ENCODE results near the gene PHKA1. TPM values are rescaled to one million over a fixed set of nuclear protein-coding genes. Genes with fewer than 3 reads are reported as not detected.

The PHKA1 gene
- total and polyA plus RNA-seq, 2 donors (not counting 3 experiments of a cell fraction or from before 2014, with no cell fraction given), result 3.3 to 5.5 TPM

DNA sequence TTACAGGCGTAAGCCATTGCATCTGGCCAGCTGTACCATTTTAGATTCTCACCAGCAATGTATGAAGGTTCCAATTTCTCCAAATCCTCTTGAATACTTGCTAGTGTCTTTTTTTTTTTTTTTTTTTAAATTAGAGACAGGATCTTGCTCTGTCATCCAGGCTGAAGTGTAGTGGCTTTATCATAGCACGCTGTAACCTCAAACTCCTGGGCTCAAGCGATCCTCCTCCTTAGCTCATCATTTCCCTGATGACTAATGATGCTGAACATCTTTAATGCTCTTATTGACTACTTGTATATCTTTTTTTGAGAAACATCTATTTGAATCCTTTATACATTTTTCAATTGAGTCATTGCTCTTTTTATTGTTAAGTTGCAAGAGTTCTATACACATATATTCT, 181.7 kb downstream of the PHKA1 start:
- Histone ChIP-seq H3K9me1 (replicated peaks; ENCODE audit: control insufficient read depth, extremely low read depth, insufficient read depth, low read length) (no peaks in the 10 kb centered on the region), H3K27ac (ENCODE audit: insufficient read depth, low read depth, low read length) (no peak overlapping the region), H3K9me3 (replicated peaks; ENCODE audit: control insufficient read depth, insufficient read depth, low read length) (no peaks in the 10 kb centered on the region), H4K20me1 (replicated peaks; ENCODE audit: control insufficient read depth, extremely low read depth, insufficient read depth, low read length) (no peaks in the 10 kb centered on the region), H3K27me3 (ENCODE audit: control insufficient read depth in 2 of 2, insufficient read depth in 2 of 2, low read length in 2 of 2) (no peaks in the 10 kb centered on the region), H3K36me3 (ENCODE audit: control insufficient read depth in 2 of 2, extremely low read depth in 1 of 2, insufficient read depth in 2 of 2, low read length in 2 of 2) (no peaks in the 10 kb centered on the region), H3K79me2 (ENCODE audit: control insufficient read depth, insufficient read depth, low read length) (no peaks in the 10 kb centered on the region), H3K4me1 (ENCODE audit: control insufficient read depth, extremely low read depth, insufficient read depth, low read length) (peaks cover 2% of the 10 kb centered on the region), H3K9ac (replicated peaks; ENCODE audit: extremely low read depth, insufficient read depth, low read length) (no peak overlapping the region), H3K4me3 (replicated peaks in 1 of 3; ENCODE audit: insufficient read depth in 1 of 3, low read depth in 1 of 3, low read length in 3 of 3) (no peak overlapping the region), H2AFZ (ENCODE audit: low read depth, low read length) (no peak overlapping the region), H3K4me2 (ENCODE audit: insufficient read depth, low read length) (no peak overlapping the region)
- FAIRE-seq, result peak; percentile 64
- CTCF ChIA-PET, result interaction anchor here (1.2 kb wide), 1 partner anchor 8 kb away, joined by 3 read pairs; no protein-coding TSS in a partner anchor
- intact Hi-C loops (cut with micrococcal nuclease), result no loop called here
- TF ChIP-seq, protein P1, sequence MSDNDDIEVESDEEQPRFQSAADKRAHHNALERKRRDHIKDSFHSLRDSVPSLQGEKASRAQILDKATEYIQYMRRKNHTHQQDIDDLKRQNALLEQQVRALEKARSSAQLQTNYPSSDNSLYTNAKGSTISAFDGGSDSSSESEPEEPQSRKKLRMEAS (IDR thresholded peaks at IDR 0.05; ENCODE audit: insufficient read depth, insufficient read length), result no peak
- TF ChIP-seq POLR2A (IDR thresholded peaks at IDR 0.05; ENCODE audit: low read depth, low read length) (no peak), GATA2 (IDR thresholded peaks at IDR 0.05; ENCODE audit: insufficient read depth, insufficient read length, low read depth, low read length) (no peak), EZH2 (IDR thresholded peaks at IDR 0.05; ENCODE audit: borderline replicate concordance, low read depth, low read length, severe bottlenecking) (no peak), JUN (IDR thresholded peaks at IDR 0.05; ENCODE audit: borderline replicate concordance, insufficient read depth, insufficient read length, low read depth) (no peak), POLR2AphosphoS5 (IDR thresholded peaks at IDR 0.05; ENCODE audit: insufficient read depth, low read depth, low read length) (no peak), FOS (IDR thresholded peaks at IDR 0.05; ENCODE audit: borderline replicate concordance, insufficient read depth, low read length) (no peak)
- POLR2A ChIA-PET, result no interaction called here
- BruUV-seq (replicated peaks), result no TSS peak
- dilution Hi-C loops (cut with MboI; ENCODE audit: extremely low pct_ligation_motif_present, low sequenced_read_pairs), result no loop called here
- DNase-seq (ENCODE audit: low read depth, low spot score), result no peak

Small RNA genes lying within 50 kb of the gene (small RNA-seq; reads per million reads assigned to genes)
- gene BX295541.1 (ENCODE audit: insufficient read depth, insufficient read length, low read depth, low replicate concordance), result not detected
- gene RF00012 (ENCODE audit: insufficient read depth, insufficient read length, low read depth, low replicate concordance), result not detected
- 3.1 reads per million, percentile 18 among the genes with 10 or more reads in this experiment for gene RNU1-112P (ENCODE audit: insufficient read depth, insufficient read length, low read depth, low replicate concordance)

Other genes starting within 250 kb of the PHKA1 start
- gene HDAC8, start 141.5 kb downstream of the PHKA1 start, total RNA-seq, result 37.2 and 38.9 TPM in 2 replicates
- 15.2 and 17.6 TPM in 2 replicates for gene HDAC8, start 141.5 kb downstream of the PHKA1 start, polyA plus RNA-seq
- gene DMRTC1B, start 62.6 kb upstream of the PHKA1 start, total RNA-seq, result not detected in 2 replicates
- not detected in 2 replicates for gene DMRTC1B, start 62.6 kb upstream of the PHKA1 start, polyA plus RNA-seq
- not detected in 2 replicates for gene FAM236B, start 68.4 kb upstream of the PHKA1 start, total RNA-seq
- gene FAM236B, start 68.4 kb upstream of the PHKA1 start, polyA plus RNA-seq, result not detected in 2 replicates
- gene FAM236D, start 93.9 kb upstream of the PHKA1 start, total RNA-seq, result not detected in 2 replicates
- not detected in 2 replicates for gene FAM236D, start 93.9 kb upstream of the PHKA1 start, polyA plus RNA-seq
- not detected in 2 replicates for gene FAM236C, start 198.3 kb upstream of the PHKA1 start, total RNA-seq
- not detected in 2 replicates for gene FAM236C, start 198.3 kb upstream of the PHKA1 start, polyA plus RNA-seq
- gene FAM236A, start 223.9 kb upstream of the PHKA1 start, total RNA-seq, result not detected in 2 replicates
- gene FAM236A, start 223.9 kb upstream of the PHKA1 start, polyA plus RNA-seq, result not detected in 2 replicates
- gene DMRTC1, start 229.5 kb upstream of the PHKA1 start, total RNA-seq, result not detected in 2 replicates
- not detected in 2 replicates for gene DMRTC1, start 229.5 kb upstream of the PHKA1 start, polyA plus RNA-seq

Data from endothelial cell of umbilical vein (primary cell).